GM18873 (cell line): ENCODE results near the gene KBTBD13.
"Not testable (repeated sequence)": the region's sequence is repeated elsewhere in the genome, so short reads cannot be mapped to it uniquely, and the experiment has no call there.

Experiments
- ATAC-seq: cut with Tn5 transposase; IDR thresholded peaks from one replicate; pipeline ENCODE4 v1.9.1; 2021; ENCODE audit warnings: mild to moderate bottlenecking, moderate library complexity, moderate number of reproducible peaks; ENCODE audit not compliant: unreplicated experiment, low FRiP score

KBTBD13 gene

DNA sequence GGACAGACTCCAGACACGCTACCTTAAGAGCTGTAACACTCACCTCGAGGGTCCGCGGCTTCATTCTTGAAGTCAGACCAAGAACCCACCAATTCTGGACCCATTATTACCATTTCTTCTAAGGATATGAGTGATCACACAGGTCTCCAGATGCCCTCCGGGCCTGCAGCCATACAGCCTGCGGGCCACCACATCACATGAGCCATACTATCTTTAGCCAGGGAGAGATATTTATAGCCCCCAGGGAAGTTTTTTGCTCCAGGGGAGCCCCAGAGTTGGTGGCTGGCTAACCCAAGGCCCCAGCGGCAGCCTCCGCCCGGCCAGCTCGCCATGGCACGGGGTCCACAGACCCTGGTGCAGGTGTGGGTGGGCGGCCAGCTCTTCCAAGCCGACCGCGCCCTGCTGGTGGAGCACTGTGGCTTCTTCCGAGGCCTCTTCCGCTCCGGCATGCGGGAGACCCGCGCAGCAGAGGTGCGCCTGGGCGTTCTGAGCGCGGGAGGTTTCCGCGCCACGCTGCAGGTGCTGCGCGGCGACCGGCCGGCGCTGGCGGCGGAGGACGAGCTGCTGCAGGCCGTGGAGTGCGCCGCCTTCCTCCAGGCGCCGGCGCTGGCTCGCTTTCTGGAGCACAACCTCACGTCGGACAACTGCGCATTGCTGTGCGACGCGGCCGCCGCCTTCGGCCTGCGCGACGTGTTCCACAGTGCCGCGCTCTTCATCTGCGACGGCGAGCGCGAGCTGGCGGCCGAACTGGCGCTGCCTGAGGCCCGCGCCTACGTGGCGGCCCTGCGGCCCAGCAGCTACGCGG lies at the start of gene KBTBD13:
Gene KBTBD13, plus strand, starts transcription at position 261 of the 805 bp plus-strand sequence. Its CDS starts 70 bp downstream, at position 331.
- no peak for ATAC-seq

DNA sequence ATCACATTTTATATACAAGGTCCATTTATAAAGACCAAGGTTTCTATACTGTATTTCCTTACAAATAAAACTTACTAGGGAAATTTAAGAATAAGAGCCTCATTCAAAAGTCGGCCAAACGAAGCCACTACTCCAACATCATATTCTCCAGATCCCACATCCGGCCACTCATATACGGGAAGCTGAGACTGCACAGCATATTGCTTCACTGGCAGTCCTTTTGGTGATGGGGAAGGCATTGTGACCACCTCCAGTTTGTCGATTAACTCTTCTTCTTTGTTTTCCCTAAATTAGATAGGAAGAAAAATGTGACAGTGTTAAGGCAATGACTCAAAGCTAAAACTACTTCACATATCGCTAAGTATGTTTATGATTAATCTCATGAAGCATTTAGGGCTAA lies 49.8 kb upstream of the KBTBD13 start:
- ATAC-seq, result no peak

DNA sequence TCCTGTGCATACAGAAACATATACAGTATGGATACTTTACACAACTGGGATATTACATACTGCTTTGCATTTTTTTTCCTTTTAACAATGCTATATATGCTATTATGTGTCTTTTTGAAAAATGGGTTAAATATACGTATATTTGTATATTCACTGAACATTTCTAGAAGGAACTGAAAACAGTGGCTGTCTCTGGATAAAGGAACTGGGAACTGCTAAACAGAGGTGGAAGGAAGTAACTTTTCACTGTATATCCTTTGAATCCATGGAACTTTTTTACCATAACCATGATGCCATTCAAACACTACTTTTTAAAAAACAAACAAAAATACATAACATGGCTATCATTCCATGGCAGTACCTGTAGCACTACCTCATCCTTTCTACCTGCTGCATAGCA lies 49.0 kb upstream of the KBTBD13 start:
- no peak for ATAC-seq

DNA sequence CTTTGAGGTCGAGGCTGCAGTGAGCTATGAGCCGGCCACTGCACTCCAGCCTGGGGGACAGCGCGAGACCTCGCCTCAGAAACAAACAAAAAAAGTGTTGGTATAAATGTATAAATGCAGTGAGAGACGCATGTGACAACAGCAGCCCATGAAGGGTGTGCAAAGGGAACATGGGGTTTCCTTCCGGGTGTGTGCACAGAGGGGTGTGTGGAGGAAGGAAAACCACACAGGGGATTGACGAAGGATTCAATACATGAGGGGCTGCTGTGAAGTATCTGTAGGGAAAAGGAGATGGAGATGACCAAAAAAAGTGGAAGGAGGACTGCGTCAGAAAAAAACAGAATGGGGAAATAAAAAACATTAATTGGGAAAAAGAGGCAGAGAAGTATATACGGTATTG lies 48.2 kb upstream of the KBTBD13 start:
- no peak for ATAC-seq

DNA sequence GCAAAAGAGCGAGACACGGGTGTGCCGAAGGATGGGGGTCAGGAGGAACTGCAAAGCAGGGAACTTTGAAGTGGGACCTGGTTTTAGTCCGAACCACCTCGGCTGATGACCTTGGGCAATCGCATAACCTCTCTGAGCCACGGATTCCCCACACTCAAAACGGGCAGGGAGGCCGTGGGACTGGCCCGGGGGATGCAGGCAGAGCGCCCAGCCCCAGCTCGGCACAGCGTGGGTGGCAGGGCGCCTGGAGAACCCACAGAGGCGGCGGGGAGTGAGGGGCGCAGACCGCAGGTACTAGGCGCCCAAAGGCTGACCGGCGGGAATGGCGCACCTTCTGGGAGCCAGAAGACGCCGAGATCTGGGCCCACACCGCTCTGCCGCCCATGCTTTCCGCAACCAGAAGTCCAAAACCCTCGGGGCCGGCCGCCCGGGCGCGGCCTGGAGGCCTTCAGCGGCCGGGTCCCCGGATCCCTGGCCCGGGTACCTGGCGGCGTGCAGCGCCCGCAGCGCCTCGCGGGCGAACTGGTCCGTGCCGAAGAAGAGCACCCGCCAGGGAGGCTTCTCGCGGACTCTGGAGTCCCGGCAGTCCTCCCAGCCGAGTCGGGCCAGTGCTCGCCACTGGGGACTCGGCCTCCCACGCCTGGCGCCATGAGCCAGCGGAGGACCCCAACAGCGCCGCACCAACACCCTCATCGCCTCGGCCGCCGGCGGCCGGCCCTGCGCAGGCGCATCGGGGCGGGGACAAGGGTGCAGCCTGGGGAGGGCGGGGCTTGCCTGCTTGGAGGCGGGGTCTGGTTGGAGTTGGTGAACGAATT lies 47.4 kb upstream of the KBTBD13 start, which contains the start of gene MTFMT:
Gene MTFMT, minus strand, starts transcription at position 719 of the 815 bp plus-strand sequence. Its CDS starts 26 bp downstream, at position 693.
- ATAC-seq, result no peak

DNA sequence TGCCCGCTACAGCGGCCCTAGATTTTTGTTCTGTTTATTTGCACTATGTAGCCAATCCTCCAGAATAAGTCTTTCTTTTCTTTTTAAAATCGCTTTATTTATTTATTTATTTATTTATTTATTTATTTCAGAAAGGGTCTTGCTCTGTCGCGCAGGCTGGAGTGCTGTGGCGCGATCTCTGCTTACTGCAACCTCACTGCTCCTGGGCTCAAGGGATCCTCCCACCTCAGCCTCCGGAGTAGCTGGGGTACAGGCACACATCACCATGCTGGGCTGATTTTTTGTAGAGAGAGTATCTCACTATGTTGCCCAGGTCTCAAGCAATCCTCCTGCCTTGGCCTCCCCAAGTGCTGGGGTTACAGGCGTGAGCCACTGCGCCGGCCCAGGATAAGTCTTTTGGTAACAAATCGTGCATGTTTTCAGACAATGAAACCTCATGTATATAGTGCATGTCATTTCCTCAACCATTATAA lies 46.8 kb upstream of the KBTBD13 start:
- ATAC-seq, result no peak

DNA sequence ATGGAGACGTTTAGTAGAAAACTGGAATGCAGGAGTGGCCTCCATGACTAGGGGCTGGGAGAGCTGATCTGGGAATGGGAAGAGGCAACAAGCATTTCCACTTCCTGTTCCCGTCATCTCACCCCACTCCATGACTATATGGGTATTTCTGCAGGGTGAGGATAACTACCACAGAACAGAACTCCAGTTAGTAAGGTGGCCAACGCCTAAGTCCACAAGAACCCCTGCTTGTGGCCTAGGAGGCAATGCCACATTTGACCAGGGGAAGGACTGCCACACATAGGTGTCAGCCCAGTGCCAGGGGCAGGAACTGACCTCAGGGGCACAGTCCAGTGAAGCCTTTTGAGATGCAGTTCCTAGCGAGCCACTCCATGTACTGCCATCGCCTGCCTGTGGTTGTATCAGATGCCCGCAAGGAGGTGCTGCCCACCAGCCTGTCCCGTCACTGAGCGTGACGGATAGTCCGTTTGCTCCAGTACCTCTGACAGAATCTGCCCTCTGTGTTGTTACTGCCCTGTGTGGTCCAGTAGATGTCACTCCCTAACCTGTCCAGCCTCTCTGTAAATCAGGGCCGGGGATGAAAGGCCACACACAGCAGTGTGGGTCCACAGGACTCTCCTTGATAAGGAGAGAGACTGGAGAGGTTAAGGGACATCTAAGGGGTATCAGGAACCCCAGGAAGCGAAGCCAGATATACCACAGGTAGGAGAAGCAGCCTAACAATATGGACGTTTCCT lies 43.6 kb upstream of the KBTBD13 start:
- no peak for ATAC-seq

DNA sequence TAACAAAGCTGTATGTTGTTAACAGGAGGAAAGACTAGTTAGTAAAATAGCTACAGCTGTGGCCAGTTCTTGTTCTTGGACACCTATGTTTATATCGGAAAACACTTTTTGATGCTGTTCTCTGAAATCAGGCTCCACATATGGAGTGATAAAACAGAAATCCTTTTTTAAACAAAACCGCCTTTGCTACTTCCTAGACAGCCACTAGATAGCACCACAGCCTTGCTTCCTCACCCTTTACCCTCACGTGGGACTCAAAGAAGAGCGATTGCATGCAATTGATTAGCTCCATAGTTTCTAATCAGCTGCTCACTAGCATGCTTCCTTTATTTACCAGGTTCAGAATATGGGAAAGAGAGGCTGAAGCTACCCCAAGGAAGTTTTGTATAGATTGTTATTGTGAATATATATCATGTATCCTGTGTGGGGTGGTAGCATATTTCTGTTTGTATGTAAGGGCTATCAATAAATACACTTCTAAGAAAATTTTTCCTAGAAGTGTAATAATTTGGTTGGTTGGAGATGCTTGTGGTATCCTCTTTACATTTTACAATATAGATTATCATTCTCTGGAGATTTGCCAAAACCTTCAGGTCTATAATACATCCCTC lies 42.8 kb upstream of the KBTBD13 start:
- no peak for ATAC-seq

DNA sequence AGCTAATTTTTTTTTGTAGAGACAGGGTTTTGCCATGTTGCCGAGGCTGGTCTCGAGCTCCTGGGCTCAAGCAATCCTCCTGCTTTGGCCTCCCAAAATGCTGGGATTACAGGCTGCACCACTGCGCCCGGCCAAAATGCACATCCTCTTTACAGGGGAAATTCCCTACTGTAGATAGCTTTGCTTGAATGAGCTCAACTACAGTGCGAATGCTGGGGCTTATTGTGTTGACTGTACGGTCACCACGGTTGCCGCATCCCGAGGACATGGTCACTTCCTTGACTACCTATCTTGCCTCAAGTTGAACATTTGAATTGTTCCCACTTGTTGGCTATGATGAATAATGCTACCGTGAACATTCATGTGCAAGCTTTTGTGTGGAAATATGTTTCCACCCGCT lies 41.8 kb upstream of the KBTBD13 start:
- ATAC-seq, result no peak

DNA sequence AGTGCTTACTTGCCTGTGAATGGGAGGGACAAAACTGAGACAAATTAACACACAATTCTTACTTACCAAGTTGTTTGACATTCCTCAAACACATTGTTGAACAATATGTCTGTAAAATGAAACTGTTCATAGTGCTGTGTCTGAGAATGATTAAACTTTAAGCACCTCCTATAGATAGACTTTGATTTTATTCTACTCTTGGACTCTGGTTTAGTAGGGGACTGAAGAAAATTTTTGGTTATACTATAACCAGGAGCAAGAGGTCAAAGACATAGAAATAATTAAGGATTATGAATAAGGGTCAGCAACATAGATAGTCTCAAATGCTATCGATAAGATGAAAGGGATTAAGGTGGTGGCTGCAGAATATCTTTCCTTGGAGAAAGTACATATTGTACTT lies 39.2 kb upstream of the KBTBD13 start:
- ATAC-seq, result no peak

DNA sequence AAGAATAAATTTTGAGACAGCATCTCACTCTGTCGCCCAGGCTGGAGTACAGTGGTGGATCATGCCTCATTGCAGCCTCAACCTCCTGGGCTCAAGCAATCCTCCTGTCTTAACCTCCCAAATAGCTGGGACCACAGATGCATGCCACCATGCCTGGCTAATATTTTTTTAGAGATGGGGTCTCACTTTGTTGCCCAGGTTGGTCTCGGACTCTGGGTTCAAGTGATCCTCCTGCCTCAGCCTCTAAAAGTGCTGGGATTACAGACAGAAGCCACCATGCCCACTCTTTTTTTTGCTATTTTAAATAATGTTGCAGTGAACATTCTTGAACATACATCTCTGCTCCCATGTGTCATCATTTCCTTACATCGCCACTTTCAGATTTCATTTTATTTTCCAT lies 38.1 kb upstream of the KBTBD13 start:
- ATAC-seq, result no peak

DNA sequence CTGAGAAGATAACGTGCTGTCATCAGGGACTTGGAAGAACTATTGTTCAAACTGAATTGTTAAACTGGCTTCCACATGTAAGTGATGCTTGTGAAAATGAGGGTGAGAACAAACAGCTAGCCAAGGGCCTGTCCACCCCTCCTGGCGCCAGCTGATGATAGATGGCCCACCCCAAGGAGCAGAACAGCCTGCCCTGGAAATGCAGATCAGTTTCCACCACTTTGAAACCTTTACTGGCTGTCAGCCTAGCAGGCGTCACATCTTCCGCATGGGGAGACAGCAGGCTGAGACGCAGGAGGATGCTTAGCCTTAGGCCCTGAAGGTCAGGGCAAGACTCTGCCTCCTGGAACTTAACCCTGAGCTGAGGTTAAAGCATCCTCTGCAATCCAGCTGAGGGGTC lies 37.7 kb upstream of the KBTBD13 start:
- no peak for ATAC-seq

DNA sequence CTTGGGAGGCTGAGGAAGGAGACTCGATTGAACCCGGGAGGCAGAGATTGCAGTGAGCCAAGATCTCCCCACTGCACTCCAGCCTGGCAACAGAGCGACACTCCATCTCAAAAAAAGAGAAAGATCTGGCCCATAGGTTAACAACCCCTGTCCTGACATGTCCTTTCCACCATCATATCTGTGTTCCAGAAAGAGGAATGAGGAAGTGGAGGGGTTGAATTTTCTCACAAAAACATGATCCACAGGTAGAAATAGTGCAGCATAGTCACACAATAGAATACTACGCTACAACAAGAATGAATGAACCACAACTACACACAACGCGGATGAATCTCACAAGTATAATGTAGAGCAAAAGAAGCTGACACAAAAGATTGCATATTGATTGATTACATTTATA lies 36.1 kb upstream of the KBTBD13 start:
- no peak for ATAC-seq

DNA sequence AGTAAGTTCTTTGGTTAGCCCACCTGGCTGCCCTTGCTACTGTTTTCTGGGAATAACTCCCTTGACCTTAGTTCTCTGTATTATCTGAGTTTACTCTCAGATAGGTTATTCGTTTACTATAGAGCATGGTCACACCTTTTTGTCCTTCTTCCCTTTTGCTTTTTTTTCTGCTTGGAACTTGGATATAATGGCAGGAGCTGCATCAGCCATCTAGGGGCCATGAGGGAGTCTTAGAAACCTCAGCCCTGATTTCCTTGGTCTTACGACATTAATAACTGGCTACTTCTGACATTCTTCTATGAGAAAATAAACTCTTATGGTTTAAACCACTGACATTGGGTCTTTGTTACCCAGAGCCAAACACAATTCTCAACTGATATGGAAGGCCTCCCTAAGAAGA lies 34.8 kb upstream of the KBTBD13 start:
- no peak for ATAC-seq

DNA sequence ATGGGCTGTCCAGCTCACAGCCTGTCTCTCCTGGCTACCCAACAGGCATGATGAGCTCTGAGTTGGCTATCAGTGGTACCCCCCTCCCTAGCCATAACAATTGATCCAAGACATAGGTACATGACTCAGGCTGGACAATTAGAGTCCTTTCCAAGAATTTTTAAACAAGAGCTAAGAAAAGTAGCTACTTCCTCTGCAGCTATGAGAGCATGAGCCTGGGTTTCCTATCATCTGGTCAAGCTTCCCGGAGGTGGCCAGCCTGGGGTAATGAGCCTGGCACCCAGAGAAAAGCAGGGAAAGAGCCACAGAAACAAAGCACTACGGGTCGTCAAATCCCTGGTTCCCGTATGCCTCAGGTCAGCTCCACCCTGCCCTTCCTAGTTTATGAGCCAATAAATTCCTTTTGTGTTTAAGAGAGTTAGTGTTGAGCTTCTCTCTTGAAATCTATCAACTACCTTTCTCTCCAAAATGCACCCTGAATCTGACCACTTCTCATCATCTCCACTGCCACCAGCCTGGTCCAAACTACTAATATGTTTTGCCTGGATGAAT lies 33.7 kb upstream of the KBTBD13 start:
- no peak for ATAC-seq

DNA sequence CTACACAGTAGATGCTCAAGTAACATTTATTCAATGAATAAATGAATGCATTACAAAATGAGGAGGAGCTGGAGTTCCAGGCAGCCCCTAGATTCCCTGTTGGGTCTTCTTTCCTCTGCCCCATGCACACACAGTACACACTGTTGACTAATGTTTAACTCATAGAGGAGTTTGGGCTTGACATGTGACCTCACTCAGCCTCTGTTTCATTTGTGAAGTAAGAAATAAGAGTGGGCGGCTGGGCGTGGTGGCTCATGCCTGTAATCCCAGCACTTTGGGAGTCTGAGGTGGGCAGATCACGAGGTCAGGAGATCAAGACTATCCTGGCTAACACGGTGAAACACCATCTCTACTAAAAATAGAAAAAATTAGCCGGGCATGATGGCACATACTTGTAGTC lies 32.3 kb upstream of the KBTBD13 start:
- ATAC-seq, result not testable (repeated sequence)

DNA sequence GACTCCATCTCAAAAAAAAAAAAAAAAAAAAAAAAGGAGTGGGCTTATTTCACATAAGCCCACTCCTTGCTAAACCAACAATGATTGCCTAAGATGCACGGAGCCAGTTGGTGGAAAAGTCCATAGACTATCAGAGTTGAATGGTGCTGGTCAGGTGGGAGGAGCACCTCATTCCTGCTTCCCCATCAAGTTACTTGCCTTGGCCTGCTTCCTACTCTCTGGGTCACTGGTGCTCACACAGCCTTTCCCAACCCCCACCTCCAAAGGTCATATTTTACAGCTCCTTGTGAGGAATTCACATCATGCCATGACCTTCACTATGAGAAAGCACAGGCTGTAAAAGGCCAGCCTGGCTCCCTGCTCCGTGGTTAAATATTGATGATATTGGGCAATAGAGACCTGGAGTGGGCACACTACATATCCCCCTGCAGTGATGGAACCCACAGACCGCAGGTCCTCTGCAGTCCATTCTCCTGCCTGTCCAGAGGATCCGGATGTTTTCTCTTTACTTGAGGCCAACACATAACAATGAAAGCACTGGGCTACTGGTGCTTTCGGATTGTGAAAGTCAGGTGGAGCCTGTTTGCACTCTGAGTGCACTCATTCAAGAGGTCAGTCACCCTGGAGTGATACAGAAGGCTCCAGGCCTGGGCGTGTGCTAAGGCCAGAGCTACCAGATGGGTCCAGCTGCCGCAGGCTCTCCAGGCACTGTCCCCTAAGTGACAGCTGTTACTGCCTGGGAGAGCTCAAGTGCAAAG lies 31.6 kb upstream of the KBTBD13 start, which contains the start of gene SLC51B:
Gene SLC51B, plus strand, starts transcription at position 664 of the 758 bp plus-strand sequence. CDS start 4,618 bp downstream, outside the sequence.
- no peak for ATAC-seq

DNA sequence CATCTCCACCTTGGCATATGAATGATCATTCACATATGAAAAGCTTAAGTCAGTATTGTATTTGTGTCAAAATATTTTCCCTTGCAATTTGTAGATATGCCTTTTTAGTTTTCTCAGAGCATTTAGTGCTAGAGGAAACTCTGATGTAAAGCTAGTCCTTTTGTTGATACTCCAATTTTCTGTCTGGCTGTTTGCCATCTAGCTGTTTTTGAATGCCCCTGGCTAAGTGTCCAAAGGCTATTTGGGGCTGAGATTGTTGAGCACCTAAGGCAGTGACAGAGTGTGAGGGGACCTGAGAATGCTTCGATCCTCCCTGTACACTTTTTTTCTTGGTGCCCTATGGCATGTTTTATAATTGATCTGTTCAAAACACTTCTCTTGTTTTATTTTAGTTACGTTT lies 28.3 kb upstream of the KBTBD13 start:
- no peak for ATAC-seq

DNA sequence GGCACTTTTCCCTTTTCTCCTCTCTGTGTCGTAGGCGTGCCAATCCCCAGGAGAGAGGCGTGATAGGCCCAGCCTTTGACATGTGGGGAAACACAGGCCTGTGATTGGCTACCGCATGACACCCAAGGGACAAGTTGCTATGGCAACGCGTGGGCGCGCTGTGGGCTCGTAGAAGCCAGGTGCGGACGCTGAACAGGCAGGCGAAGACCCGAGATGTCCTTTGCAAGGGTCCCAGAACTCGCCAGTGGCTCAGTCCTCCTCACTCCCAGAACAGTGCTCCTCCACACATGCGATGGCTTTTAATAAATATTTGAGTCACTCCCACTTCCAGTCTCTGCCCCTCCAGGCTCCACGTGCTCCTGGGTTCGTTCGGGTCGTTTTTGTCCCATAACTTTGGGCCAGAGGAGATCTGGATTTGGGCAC lies 27.1 kb upstream of the KBTBD13 start:
- ATAC-seq, result peak; percentile 78
